ENCODE measurements around the gene GRIK1.
A peak's percentile ranks its signal among the peaks of the same experiment; 100 is the strongest.

Gene GRIK1

GRCh38 chr21:29671728-29672127 lies 268.1 kb downstream of the GRIK1 start:
- no peak for DNase-seq (ENCODE audit: low spot score)

- no peak for DNase-seq (ENCODE audit: low spot score)
Measured at GRCh38 chr21:29670228-29670627, 269.6 kb downstream of the GRIK1 start.

GRCh38 chr21:29669416-29669815 lies 270.4 kb downstream of the GRIK1 start:
- DNase-seq (ENCODE audit: low spot score) = no peak

GRCh38 chr21:29667651-29668050 lies 272.1 kb downstream of the GRIK1 start:
- no peak for DNase-seq (ENCODE audit: low spot score)

- DNase-seq (ENCODE audit: low spot score) = no peak
Measured at GRCh38 chr21:29664615-29665014, 275.2 kb downstream of the GRIK1 start.

GRCh38 chr21:29661672-29662442 lies 277.9 kb downstream of the GRIK1 start:
- DNase-seq (ENCODE audit: low spot score) = no peak

- DNase-seq (ENCODE audit: low spot score) = no peak
Measured at GRCh38 chr21:29660047-29660720, 279.6 kb downstream of the GRIK1 start.

GRCh38 chr21:29658934-29659203 lies 280.9 kb downstream of the GRIK1 start:
- no peak for DNase-seq (ENCODE audit: low spot score)

- DNase-seq (ENCODE audit: low spot score) = no peak
Measured at GRCh38 chr21:29658177-29658933, 281.4 kb downstream of the GRIK1 start.

- DNase-seq (ENCODE audit: low spot score) = no peak
Measured at GRCh38 chr21:29657240-29657989, 282.4 kb downstream of the GRIK1 start.

- peak; percentile 49 for DNase-seq (ENCODE audit: low spot score)
Measured at GRCh38 chr21:29656504-29657239, 283.1 kb downstream of the GRIK1 start.

- no peak for DNase-seq (ENCODE audit: low spot score)
Measured at GRCh38 chr21:29655577-29655976, 284.2 kb downstream of the GRIK1 start.

GRCh38 chr21:29654855-29655254 lies 284.9 kb downstream of the GRIK1 start:
- DNase-seq (ENCODE audit: low spot score) = no peak

GRCh38 chr21:29654203-29654602 lies 285.6 kb downstream of the GRIK1 start:
- DNase-seq (ENCODE audit: low spot score) = no peak

GRCh38 chr21:29650523-29651022 lies 289.2 kb downstream of the GRIK1 start:
- no peak for DNase-seq (ENCODE audit: low spot score)

- no peak for DNase-seq (ENCODE audit: low spot score)
Measured at GRCh38 chr21:29649406-29649814, 290.4 kb downstream of the GRIK1 start.

- DNase-seq (ENCODE audit: low spot score) = no peak
Measured at GRCh38 chr21:29648710-29649240, 291.0 kb downstream of the GRIK1 start.

GRCh38 chr21:29647353-29647781 lies 292.4 kb downstream of the GRIK1 start:
- no peak for DNase-seq (ENCODE audit: low spot score)

GRCh38 chr21:29645666-29646553 lies 293.9 kb downstream of the GRIK1 start:
- DNase-seq (ENCODE audit: low spot score) = no peak

GRCh38 chr21:29643289-29643688 lies 296.5 kb downstream of the GRIK1 start:
- no peak for DNase-seq (ENCODE audit: low spot score)
